ENCODE data around the gene CAPN12.

The CAPN12 gene

DNA sequence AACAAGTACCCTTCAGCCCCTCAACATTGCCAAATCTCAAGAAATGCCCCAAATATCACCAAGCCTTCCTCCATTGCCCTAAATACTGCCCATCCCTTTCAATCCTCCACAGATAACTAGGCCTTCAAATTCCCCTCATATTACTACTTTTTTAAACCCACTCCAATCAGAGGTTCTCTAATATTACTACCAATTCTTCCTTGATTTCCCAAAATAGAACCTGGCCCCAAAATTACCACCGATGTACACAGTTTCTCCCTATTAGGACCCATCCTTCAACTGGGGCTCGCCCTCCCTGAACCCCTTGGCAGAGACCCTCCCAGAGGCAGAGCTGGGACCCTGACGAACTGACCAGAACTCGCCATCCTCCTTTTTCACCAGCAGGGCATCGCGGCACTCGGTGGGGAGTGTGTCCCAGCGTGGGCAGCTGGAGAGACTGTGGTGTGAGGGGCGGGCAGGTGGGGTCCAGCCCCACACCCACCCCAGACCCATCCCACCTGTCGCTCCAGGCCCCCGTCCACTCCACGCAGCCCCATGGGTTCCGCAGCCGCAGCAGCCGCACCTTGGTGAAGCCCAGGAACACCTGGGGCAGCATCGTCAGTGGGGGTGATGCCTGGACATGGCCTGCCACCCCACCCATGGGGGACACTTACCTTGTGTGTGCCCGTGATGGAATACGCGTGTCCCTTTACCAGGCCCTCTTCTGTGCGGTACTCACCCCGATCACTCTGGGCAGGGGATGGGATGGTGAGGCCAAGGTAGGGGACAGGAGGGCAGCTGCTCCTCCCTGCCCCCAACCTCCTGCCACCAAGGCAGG is 6.1 kb downstream of the CAPN12 start:
- no peak for DNase-seq (ENCODE audit: low read depth)

DNA sequence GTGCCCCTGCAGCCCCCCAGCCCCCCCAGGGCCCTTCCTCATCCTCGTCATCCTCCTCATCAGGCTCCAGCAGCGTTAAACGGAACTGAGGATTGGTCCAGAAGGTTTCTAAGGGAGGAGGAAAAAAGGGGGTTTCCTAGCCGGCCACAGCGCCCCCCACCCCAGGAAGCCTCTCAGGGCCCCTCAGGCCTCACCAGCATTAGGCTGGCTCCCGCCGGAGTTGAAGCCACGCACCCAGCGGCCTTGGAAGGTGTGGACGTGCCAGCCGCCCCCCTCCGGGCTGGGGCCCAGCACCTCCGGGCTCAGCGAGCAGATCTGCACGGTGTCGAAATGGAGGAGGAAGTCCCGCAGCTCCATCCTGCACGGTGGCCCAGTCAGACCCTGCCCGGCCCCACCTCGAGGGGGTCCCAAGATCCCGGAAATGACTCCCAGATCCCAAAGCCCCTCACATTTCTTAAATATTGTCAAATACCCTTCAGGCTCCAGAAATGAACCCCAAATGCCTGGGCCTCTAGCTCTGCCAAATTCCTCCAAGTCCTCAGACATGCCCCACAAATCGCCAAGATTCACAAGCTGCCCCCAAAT is 6.9 kb downstream of the CAPN12 start:
- DNase-seq (ENCODE audit: low read depth) = no peak

DNA sequence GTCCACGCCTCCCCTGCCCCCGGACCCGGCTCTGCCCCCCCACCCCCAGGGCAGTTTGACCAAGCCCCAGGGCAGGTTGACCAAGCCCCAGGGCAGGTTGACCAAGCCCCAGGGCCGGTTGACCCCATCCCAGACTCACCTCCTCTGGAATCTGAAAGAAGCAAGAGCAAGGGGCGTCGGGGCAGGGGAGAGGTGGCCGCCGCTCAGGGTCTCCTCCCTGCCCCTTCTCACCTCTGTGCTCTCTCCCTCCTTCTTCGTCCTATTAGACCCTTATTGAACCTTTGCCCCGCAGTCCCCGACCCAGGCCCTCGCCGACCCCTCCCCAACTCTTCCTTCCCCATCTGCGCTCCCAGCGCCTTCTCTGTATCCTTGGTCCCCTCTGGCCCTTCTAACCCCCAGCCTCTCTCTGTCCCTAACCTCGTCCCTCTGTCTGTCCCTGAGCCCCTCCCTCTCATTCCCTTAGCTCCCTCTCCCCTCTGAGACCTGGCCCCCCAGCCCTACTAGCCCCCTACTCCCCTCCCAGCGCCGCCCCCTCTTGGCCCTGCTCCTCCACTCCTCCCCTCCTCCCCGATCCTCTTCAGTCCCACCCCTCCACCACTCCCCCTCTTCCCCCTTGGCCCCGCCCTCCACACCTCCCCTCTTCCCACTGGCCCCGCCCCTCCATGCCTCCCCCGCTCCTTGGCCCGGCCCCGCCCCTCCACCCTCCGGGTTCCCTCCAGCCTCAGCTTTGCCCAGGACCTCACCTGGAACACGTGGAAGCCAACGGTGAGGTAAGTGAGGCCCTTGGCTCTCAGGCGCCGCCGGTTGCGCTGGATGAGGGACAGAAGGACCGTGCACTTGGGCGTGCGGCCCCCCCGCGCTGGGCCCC is 7.6 kb downstream of the CAPN12 start:
- DNase-seq (ENCODE audit: low read depth) = no peak

DNA sequence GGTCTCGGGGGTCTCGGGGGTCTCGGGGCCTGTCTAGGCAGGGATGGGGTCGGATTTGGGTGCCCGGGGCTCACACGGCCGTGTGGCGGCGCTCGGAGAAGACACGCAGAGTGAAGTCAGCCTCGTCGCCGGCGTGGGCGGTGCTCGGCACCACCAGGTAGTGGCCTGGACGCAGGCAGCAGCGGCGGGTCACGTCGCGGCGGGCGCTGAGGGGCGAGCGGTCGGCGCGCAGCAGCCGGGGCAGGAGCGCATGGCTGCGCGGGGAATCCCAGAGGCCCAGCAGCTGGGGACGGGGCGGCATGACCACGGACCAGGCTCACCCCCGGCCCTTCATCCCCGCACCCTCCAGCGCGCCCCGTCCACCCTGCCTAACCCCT is 8.2 kb downstream of the CAPN12 start:
- DNase-seq (ENCODE audit: low read depth) = no peak

- DNase-seq (ENCODE audit: low read depth) = no peak
Observed at GRCh38 chr19:38735257-38735686, 9.0 kb downstream of the CAPN12 start.

GRCh38 chr19:38734426-38735256 is 9.6 kb downstream of the CAPN12 start:
- no peak for DNase-seq (ENCODE audit: low read depth)

DNA sequence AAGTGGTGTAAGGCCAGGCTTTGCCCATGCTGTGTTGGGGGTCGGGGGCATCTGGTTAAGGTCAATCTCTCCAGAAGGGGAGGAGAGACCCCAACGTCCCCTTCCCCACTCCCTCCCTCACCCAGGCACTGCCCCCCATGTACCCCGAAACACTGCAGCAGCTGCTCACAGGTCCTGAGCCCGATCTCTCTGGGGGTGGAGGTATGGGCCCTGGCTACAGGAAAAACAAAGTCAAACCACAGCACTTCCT is 10.2 kb downstream of the CAPN12 start:
- DNase-seq (ENCODE audit: low read depth) = no peak

GRCh38 chr19:38733493-38734175 is 10.6 kb downstream of the CAPN12 start:
- DNase-seq (ENCODE audit: low read depth) = no peak

DNA sequence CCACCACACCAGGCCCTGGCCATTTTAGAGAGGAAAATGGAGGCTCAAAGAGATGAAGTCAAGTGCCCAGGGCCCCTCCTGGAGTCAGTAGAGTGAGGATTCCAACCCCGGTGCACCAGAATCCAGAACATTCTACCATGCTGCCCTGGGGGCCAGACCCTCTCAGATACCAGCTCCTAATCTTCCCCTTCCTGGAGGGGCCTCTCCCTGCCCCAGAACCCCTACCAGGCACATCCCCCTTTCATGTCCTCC is 11.1 kb downstream of the CAPN12 start:
- no peak for DNase-seq (ENCODE audit: low read depth)

GRCh38 chr19:38731654-38732301 is 12.5 kb downstream of the CAPN12 start:
- no peak for DNase-seq (ENCODE audit: low read depth)

- no peak for DNase-seq (ENCODE audit: low read depth)
Observed at GRCh38 chr19:38730731-38731589, 13.3 kb downstream of the CAPN12 start.

DNA sequence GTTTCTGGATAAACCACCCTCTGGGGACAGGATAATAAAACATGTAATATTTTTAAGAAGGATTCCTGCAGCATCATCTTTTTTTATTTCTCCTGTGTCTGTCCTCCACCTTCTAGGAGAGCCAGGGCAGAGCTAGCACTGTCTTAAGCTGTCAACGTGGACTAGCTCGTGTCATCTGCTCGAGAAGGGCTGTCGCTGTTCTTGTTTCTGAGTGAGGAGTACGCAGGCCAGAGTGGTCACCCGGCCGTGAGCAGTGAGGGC is 13.9 kb downstream of the CAPN12 start:
- DNase-seq (ENCODE audit: low read depth) = no peak

GRCh38 chr19:38729653-38730469 is 14.4 kb downstream of the CAPN12 start:
- no peak for DNase-seq (ENCODE audit: low read depth)

DNA sequence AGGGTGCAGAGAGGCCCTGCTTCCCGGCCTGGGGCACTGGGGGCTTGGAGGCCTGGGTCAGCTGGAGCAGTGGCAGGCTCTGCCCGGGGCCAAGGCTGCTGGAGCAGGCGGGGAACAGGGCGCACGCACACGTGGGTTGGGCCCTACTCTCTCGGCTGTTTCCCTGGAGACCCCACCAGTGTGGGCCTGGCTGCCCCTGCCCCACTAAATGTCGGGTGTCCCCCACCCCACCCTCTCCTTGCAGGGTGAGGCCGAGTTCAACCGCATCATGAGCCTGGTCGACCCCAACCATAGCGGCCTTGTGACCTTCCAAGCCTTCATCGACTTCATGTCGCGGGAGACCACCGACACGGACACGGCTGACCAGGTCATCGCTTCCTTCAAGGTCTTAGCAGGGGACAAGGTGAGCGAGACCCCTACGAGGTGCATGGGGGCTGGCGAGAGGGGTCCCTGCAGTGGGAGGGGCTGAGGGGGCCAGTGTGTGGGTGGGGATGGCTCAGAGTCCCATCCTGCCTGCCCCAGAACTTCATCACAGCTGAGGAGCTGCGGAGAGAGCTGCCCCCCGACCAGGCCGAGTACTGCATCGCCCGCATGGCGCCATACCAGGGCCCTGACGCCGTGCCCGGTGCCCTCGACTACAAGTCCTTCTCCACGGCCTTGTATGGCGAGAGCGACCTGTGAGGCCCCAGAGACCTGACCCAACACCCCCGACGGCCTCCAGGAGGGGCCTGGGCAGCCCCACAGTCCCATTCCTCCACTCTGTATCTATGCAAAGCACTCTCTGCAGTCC is 15.3 kb downstream of the CAPN12 start:
- DNase-seq (ENCODE audit: low read depth) = no peak

DNA sequence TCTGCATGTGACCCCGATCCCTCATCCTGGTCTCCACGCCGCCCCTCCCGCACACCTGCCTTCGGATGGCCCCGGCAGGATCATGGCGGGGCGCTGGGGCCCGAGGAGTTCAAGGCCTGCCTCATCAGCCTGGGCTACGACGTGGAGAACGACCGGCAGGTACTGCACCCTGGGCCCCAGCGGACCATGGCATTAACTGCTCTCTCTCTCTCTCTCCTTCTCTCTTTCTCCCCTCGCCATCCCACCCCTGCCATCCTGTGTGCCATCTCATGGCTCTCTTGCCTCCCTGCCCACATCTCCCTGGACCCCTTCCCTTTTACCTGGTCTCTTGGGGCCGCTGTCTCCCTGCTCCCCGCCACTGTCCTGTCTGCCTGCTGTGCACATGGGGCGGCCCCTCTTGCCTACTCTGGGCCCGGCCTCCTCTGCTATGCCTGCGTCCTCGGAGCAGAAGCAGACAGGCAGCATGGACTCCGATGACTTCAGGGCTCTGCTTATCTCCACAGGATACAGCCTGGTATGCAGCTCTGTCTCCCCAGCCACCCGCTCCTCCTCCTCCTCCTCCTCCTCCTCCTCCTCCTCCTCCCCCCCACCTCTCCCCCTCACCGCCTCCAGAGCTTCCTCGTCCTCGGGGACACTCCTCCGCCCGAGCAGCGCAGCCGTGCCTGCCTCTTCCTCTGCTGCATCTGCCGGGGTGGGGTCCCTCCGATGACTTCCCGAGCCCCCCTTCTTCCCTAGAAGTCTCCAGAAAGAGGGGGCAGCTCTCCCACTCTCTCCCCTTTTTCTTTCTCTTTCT is 16.2 kb downstream of the CAPN12 start:
- no peak for DNase-seq (ENCODE audit: low read depth)

DNA sequence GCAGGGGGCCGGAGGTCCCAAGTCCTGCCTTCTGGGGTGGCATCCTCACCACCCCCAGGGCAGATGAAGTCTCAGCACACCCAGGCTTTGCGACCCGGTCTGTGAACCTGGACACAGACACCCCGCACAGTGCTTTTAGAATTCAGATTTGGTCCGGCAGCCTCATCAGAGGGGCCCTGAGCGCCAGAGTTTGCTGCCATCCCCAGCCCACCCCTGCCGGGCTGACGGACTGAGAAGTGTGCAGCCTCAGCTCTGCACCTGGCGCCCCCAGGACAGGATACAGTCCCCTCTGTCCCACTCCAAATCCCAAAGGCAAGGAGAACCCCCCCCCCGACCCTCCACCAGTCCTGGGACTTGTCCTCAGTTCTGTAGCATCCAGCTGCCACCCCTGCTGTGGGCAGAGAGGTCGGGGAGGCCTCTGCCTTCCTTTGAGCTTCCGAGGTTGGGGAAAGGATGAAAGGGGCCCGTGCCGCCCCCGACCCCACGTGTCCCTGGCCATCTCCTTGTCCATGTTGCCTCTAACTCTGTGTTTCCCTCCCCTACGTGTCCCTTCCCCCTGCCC is 16.9 kb downstream of the CAPN12 start:
- DNase-seq (ENCODE audit: low read depth) = no peak

GRCh38 chr19:38726761-38727301 is 17.4 kb downstream of the CAPN12 start:
- no peak for DNase-seq (ENCODE audit: low read depth)

GRCh38 chr19:38726284-38726673 is 18.0 kb downstream of the CAPN12 start:
- DNase-seq (ENCODE audit: low read depth) = no peak

Measured in GM04503 (cell line).